Stimulated activated CD4-positive, alpha-beta T cell treated with anti-CD3 and anti-CD28 coated beads, TNF-alpha, amount 100 ng/mL, for 48 hours (primary cell): ENCODE data around the gene MLANA.

ENCODE experiments used
- DNase-seq, 3 donors: peaks; one replicate each; pipeline ENCODE4 v3.0.0-alpha.2; 2020; ENCODE audit warnings: low read depth in 3 of 3

MLANA gene, protein sequence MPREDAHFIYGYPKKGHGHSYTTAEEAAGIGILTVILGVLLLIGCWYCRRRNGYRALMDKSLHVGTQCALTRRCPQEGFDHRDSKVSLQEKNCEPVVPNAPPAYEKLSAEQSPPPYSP

DNA sequence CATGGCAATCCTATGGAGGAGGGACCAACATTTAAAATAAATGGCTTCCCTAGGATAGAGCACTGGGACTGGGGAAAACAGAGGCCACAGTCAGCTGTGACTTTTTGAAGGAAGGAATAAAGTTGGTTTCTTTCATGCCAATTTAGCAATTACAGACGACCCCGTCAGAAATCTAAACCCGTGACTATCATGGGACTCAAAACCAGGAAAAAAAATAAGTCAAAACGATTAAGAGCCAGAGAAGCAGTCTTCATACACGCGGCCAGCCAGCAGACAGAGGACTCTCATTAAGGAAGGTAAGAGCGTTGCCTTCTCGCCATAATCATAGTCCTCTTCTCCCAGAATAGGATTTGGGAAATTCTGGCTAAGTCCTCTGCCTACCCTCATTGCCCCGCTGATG lies at the start of gene MLANA:
MLANA (plus strand) TSS at position 249 of the 400 bp plus-strand sequence. CDS start 1,586 bp downstream, outside the sequence.
- DNase-seq, result no peak

DNA sequence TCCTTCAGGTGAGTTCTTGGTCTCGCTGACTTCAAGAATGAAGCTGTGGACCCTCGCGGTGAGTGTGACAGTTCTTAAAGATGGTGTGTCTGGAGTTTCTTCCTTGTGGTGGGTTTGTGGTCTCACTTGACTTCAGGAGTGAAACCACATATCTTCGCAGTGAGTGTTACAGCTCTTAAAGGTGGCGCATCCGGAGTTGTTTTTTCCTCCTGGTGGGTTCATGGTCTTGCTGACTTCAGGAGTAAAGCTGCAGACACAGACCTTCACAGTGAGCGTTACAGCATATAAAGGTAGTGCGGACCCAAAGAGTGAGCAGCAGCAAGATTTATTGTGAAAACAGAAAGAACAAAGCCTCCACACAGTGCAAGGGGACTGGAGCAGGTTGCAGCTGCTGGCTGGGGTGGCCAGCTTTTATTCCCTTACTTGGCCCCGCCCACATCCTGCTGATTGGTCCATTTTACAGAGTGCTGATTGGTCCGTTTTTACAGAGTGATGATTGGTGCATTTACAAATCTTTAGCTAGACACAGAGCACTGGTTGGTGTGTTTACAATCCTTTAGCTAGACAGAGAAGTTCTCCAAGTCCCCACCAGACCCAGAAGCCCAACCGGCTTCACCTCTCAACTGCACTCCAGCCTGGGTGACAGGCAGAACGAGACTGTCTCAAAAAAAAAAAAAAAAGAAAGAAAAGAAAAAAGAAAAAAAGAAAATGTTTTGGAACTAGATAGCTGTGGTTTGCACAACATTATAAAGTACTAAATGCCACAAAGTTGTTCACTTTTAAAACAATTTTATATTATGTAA lies 48.7 kb upstream of the MLANA start:
- peak in 1 of 3 donors; percentile 44 for DNase-seq

DNA sequence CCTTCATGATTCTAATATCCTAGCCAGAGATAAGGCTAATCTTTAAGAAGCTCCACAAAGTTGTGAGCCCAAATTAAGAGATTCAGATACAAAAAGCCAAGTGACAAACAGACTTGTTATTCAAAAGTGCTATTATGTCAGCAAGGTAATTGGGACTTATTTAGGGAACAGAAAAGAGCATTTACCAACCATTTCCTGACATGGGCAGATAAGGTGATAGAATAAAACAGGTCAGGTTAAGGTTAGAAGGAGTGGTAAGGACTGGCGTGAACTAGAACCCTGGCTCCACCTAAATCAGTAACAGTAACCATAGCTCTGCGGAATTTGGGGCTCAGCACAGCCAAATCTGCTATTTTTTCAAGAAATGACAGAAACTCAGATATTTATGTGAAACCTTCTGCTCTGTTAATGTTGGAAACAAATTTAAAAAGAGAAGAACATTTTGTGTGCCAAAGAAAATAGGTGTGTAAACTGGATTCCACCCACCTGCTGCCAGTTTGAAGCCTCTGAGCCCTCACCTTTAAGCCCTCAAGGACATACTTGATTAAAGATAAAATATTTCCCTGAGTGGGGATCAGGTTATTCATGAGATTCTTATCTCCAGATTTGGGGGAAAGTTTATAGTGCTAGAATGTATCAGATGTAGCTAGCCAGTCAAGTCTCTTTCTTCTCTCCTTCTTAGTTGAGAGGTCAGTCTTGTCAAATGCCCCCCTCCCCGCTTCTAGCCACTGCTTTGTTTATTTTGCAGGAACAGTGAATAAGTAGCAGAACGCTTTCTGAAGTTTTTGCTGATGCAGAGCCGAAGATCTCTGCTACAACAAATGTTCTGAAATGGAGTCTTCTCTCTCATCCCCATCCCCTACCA lies 47.5 kb upstream of the MLANA start:
- DNase-seq, result no peak

DNA sequence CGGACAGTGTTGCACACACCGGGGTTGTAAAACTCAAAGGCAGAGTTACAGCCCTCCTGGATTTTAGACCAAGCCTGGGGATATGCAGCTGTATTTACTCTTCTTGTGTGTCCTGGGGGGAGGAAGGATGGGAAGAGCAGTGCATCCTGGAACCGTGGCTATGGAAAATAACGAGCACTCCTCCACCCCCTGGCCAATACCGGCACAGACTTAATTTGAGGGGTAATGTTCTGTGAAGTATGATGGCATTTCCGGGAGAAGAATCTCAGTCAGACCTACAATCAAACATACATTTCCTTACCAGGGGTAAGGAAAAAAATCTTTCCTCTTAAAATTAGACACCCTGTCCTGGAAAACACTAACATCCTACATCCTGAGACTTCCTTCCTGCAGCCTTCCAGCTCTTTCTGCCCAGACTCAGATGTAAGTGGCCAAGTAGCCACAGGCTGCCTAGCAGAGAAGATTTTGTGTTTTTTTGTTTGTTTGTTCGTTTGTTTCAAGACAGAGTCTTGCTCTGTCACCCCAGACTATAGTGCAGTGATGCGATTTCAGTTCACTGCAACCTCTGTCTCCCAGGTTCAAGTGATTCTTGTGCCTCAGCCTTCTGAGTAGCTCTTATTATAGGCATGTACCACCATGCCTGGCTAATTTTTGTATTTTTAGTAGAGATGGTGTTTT lies 46.8 kb upstream of the MLANA start:
- DNase-seq, result no peak

DNA sequence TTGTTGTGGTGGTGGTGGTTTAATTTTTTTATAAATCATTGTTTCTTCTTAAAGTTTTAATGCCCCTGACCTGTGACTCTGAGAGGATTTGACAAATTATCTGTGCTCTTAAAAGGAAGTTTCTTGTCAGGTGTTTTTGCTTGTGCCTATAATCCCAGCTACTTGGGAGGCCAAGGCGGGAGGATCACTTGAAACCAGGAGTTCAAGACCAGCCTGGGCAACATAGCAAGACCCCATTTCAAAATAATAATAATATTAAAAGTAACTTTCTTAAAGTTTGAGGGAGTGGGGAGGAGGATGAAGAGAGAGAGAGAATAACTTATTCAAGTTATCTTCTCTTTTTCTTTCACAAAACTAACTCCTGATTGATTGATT lies 45.5 kb upstream of the MLANA start:
- no peak for DNase-seq

DNA sequence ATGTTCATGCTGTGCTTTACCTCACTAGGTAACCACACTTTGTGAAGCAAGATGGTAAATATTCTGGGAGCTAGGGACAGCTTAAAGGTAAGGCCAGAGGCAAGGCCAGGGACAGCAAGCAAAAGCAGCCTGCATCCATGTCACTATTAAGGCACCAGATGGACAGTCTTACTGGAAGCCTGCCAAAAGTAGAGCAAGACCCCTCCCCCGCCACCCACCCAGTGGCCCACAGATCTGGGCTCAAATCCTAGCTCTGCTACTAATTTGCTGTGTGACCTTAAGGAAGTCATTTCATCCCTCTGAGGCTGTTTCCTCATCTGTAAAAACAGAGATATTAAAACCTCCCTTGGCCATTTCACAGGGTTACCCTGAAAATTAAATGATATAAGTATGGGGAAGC lies 44.6 kb upstream of the MLANA start:
- DNase-seq, result no peak

DNA sequence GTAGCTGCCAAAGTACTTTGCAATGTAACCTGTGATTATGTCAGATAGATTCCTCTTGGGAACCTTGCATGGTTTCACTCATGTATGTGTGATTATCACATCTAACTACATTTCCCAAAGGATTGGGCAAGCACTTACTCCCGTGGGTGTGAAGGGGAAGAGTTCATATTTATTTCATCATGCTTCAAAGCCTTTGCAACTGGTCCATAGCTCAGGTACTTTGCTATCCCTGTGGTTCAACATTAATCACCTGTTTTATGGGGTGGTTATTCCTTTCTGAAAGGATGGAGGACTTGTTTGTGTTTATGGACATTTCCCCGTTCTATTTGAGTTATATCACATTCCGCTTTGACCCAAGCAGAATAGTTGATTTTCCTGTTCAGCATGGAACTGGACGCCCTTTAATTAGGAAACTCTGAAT lies 44.2 kb upstream of the MLANA start:
- DNase-seq, result no peak

DNA sequence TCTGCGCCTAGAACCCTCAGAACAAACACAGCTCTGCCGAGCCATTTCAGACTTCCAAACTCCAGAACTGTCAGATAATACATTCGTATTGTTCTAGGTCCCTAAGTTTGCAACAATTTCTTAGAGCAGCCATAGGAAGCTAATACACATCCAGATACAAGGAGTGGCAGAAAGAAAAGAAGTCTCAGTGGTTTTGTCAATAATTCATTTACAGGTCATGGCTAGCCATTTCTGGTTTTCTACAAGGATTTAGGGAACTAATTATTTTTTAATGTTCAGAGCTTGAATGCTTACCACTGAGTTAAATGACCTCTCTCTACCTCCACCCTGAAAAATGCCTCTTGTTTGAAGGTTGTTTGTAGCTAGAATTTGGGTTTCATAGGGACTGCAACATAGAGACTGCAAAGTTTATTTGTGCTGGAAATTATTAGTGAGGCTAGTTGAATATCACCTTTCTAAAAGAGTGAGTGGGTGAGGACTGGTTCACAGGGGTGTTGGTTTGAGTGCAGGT lies 42.3 kb upstream of the MLANA start:
- DNase-seq, result no peak

DNA sequence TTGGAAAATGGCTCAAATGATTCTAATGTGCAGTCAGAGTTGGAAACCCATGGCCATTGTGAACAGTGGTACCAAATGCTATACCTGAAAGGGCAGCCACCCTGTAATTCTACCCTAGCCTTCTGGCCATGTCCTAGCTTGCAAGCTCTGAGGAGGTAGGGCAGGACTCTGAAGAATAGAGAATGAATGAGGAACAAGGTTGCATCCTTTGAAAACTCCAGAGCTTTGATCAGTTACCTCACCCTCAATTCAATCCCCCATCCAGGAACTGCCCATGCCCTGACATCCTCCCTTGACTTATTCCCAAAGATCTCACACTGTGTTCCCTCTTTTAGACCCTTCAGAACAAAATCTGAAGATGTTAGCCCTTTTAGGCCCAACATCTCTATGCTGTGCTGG lies 40.0 kb upstream of the MLANA start:
- DNase-seq, result no peak

DNA sequence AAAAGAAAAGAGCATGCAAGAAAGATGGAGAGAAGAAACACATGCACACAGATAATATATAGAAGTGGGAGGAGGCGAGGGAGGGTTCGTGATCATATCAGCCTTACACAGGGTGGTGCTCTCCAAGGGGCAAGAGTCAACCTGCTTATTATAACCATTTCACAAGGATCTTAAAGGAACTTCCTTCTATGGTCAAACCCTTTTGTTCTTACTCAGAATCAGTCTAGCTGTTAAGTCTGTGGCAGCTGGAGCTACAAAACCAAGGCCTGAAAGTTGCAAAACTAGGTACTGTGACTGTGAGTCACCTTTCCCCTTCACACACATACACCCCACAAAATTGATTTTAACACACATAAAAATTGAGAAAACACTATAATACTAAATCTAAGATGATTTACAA lies 39.2 kb upstream of the MLANA start:
- DNase-seq, result peak in 1 of 3 donors; percentile 36

DNA sequence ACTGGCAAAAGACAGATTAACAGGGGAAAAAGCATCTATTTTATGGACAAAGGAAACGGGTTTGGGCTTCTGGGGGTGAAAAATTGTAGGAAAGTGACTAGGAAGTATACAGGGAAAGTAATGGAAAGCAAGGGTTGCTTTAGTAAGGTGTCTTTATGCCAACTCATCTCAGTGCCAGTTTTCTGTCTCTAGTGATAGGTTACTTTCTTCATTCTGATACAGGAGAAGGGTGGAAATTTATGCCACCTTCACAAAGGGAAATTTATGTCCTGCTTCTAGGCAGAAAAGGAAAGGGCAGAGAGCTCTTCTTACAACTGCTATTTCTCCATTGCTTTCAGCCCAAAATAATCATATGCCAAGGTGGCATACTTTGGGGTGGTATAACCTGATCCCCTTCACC lies 37.7 kb upstream of the MLANA start:
- no peak for DNase-seq

DNA sequence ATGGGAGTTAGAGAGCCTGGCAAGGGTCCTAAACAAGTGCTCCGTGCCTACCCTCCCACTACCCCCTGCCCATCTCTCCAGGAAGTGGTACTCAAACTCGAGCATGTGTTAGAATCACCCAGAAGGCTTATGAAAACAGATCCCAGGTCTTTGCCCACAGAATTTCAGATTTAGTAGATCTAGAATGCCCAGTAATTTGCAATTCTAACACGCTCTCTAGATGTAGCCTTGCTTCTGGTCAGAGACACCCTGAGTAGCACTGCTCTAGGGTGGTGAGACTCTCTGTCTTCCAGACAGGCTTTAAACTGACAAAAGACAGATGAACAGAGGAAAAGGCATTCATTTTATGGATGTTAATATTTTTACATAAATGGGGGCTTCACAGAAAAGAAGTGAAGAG lies 37.1 kb upstream of the MLANA start:
- no peak for DNase-seq

DNA sequence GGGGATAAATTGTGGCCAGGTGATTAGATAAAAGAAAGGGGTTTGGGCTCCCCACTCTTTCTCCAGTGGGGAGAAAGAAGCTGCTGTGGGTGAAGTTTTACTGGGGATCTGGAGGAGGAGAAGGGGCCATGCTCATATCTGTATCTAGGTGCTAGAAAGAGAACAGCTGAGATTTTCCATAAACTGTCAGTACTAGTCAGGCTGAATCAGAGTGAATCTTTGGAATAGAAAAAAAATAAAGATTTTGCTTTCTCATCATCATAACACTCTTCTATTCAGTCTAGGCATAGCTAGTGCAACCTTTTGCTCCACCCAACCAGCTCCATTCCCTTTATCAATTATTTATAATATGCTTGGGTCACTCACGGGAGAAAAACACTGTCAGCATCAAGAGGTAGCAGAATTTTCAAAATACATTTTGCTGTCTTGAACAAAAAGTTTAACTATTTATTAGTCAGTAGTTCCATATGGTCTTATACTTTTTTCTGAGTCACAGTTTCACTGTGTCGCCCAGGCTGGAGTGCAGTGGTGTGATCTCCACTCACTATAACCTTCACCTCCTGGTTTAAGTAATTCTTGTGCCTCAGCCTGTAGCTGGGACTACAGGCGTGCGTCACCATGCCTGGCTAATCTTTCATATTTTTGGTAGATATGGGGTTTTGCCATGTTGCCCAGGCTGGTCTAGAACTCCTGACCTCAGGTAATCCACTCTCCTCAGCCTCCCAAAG lies 36.5 kb upstream of the MLANA start:
- DNase-seq, result peak in 1 of 3 donors; percentile 34

DNA sequence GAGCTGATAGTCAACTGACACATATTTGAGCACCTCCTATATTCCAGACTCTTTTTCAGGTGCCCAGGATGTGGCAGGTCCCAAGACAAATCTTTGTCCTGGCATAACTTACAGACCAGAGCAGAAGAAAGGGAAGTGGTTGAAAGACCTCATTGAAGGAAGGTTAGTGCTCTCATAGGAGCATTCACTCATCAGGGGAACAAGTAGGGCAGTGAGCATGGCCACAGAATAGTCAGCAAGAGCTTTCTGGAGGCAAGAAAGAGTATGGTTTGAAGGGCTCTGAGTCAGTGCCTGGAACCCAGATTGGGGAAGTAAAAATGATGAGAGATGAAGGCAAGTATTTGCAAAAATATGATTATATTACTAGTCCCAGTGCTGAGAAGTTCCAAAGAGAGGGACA lies 32.8 kb upstream of the MLANA start:
- DNase-seq, result no peak

DNA sequence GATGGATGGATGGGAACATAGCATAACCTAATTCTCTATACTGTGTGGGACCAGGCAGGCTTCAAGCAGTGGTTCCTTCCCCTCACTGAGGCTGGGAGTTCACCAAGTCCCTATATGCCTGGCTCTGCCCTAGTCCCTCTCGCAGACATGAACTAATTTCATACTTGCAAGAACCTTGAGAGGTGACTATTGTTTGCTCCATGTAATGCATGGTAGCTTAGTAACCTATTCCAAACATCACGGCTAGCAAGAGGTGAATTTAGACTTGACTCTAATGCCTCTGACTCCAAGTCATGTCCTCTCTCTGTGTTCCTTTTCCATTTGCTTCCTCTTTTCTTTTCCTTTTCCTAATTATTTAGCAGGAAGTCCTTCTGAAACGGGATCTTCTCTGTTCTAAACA lies 31.9 kb upstream of the MLANA start:
- no peak for DNase-seq

DNA sequence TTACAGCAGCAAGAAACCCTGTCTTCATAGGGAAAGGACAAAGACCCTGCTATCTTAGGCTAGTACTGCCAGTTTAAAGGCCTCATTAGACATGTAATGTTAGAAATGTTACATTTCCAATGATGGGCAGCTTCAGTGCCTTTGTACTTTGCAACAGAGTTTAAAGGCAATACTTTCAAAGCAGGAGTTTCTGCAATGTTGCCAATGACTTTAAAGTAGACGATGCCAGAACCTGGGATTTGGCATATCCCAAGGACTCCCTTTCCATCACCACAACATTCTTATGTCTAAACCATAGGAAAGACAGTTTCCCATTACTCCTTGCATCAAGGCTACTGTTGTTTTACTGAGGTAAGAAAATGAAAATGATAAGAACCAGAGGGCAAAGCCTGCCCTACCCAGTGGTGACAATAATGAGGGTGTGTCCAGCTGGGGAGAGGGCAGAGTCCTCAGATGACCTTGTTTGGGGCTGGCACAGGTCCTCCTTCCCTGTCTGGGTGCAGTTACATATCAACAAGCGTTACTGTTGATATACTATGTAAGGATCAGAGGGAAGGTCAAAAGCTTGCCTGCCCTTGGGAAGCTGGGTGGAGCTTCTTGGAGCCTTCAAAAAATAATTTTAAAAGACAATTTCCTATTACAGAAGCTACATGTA lies 27.5 kb upstream of the MLANA start:
- no peak for DNase-seq

DNA sequence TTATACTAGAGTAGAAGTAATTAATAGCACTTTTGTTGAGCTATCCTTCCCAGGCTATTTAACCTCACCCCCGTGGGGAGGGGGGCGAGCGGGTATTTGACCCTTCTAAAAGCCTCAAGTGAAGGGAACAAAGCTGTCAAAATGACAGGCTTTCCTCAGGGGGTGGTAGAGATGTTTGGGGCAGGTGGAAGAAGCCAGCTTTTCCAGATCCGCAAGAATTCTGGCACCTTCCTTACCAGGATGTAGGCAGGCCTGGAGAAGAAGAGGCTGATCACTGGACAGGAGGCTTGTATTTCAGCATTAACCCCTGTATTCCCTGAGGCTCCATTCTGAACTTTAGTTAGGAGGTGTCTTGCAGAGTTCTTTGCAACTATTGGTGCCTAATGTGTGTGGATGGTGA lies 26.2 kb upstream of the MLANA start:
- DNase-seq, result no peak

DNA sequence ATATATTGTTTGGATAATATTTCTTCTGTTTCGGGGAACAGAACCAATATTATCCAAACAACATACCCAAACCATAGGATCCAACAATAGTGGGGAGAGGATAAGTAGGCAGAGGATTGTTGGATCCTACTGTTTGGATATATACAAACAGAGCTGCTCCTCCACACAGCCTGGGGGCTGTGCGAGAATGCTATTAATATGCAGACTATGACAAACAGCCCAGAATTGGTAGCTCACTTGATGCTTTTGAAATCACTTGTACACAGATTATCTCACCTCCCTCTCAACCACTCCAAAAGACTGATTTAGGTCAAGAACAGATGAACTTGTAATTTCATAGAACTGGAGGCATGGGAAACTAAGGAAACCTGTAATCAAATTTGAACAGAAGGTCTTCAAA lies 24.4 kb upstream of the MLANA start:
- no peak for DNase-seq

DNA sequence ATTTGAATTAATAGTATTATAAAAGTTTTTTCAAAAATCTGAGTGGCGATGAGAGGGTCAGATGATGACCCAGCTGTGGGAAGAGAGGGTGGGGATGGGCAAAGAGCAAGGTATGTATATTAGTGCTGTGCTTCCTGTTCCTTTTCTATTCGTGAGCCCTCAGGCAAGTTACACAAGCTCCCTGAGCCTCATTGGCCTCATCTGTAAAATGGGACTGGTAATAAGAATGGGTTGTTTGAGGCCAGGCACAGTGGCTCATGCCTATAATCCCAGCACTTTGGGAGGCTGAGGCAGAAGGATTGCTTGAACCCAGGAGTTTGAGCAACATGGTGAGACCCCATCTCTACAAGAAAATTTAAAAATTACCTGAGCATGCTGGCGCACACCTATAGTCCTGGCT lies 24.0 kb upstream of the MLANA start:
- no peak for DNase-seq

DNA sequence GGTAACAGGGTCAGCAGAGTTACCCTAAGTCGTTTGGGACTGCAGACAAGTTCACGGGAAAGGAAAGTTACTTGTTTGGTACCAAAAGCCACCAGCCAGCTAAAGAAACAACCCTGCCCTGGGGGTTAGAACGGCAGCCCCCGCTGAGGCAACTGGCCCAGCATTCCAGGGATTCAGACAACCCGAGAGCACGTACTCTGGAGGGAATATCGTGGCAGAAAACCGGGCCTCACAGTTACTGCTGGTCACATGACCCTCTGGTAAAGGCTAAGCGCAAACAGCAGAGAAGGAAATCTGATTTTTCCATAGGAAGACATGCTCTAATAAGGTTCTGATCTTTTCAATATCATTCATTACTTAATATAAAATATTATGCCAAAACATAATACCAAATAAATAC lies 22.5 kb upstream of the MLANA start:
- DNase-seq, result no peak
